GM18507 (cell line): ENCODE results near the gene TIMP2.
"Not testable (repeated sequence)": the region's sequence is repeated elsewhere in the genome, so short reads cannot be mapped to it uniquely, and the experiment has no call there.

ENCODE experiments used
- DNase-seq: peaks from one replicate; pipeline ENCODE4 v3.0.0; 2011; ENCODE audit warnings: low read depth; ENCODE audit not compliant: insufficient read length; ENCODE audit errors: extremely low spot score
- FAIRE-seq: peaks from 2 replicates; lab custom pipeline; 2011; peaks lifted over from hg19 to GRCh38; lab: Jason Lieb, UNC

Gene TIMP2, protein sequence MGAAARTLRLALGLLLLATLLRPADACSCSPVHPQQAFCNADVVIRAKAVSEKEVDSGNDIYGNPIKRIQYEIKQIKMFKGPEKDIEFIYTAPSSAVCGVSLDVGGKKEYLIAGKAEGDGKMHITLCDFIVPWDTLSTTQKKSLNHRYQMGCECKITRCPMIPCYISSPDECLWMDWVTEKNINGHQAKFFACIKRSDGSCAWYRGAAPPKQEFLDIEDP

GRCh38 chr17:78925234-78925633 lies at the start of gene TIMP2:
Gene TIMP2 (minus strand): TSS chr17:78925387. CDS start chr17:78925088, 299 bp downstream.
- FAIRE-seq (no peak), DNase-seq (no peak)

- DNase-seq, result no peak
- FAIRE-seq, result no peak
Measured at GRCh38 chr17:78973792-78974520, 48.8 kb upstream of the TIMP2 start.

- DNase-seq (no peak), FAIRE-seq (no peak)
Measured at GRCh38 chr17:78973196-78973595, 48.0 kb upstream of the TIMP2 start.

GRCh38 chr17:78972507-78973105 lies 47.4 kb upstream of the TIMP2 start:
- no peak for FAIRE-seq
- DNase-seq, result no peak

DNA sequence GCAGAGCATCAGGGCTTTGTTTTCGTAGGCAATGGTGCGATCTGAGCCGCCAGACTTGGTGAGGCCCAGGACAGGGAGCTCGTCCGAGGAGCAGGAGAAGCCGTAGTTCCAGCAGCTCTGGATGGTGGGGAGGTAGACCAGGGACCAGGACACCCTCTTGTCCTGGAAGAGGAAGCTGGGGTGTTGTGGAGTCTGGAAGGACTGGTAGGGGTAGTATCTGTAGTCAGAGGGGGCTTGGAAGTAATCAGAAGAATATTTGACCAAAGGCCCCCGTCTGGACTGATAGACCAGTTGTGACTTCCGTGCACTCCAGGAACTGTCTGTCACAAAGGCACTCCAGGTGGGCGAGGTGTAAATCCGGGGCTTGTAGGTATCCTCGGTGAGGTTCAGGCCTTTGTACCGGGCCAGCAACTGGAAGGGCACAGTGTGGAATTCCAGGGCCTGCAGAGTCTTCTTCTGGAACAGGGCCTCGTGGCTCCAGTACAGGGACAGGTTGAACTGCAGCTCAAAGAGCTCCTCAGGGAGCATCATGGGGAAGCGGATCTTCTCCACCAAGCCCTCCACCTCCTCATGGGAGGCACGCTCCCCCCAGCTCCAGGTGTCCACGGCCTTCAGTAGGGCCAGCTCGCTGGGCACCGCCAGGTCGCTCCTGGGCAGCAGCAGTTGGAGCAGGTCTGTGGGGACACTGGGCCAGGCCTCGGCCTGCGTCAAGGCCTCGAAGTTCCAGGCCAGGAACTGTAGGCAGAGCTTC lies 46.7 kb upstream of the TIMP2 start:
- DNase-seq, result no peak
- no peak for FAIRE-seq

DNA sequence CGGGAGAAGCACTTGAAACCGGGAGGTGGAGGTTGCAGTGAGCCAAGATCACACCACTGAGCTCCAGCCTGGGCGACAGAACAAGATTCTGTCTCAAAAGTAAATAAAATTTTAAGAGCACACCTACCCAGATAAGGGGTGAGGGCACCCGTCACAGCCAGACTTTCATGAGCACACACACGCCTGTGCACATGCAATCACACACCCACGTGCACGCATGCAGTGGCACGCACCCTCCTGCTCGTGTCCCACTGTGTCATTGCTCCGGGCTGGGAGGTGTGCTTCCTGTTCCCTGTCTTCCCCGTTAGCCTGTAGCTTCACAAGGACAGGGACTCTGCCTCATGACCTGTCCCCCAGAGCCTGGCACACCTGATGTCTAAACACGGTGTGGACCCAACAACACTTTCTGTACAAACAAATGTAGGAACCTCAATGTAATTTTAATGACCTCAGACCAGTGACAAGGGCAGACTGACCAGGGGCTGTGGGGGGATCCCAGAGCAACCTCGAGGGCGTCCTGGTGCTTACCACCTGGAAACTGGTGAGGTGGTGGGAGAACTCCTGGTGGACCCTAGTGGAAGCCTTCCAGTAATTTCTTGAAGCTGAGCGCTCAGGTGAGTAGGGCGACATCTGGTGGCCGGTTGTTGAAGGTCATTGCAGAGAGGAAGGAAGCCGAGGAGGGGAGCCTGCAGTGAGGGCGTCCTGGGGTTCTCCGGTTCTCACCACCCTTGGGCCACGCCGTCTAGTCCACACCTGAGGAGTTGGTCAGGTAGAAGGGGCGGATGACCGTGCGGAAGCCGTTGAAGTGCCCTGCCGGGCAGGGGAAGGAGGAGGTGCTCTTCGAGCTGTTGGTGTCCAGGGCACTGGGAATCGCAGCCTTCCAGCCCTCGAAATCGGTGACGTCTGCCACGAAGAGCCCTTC lies 45.9 kb upstream of the TIMP2 start:
- FAIRE-seq (no peak), DNase-seq (peak; percentile 63)

DNA sequence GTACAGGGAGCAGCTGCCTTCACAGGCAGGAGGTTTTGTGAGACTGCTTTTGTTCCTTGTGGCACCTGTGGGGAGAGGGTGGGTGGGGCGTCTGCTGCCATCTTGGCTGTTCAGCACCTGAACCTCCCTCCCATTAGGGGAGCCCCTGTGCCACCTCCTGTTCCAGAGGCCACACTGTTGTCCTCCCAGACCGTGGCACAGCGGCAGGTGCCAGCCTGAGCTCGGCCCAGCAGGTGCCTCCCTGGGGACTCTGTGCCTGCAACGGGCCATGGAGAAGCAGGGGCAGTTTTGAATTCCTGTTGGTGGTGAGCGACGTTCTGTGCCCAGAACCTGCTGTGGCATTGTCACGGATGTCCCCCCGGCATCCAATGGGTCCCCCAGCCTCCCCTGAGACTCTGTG lies 44.7 kb upstream of the TIMP2 start:
- no peak for DNase-seq
- FAIRE-seq, result no peak

- DNase-seq, result no peak
- no peak for FAIRE-seq
Measured at GRCh38 chr17:78967782-78968362, 42.7 kb upstream of the TIMP2 start.

- DNase-seq, result no peak
- no peak for FAIRE-seq
Measured at GRCh38 chr17:78966910-78967600, 41.9 kb upstream of the TIMP2 start.

GRCh38 chr17:78966123-78966813 lies 41.1 kb upstream of the TIMP2 start:
- DNase-seq, result no peak
- no peak for FAIRE-seq

DNA sequence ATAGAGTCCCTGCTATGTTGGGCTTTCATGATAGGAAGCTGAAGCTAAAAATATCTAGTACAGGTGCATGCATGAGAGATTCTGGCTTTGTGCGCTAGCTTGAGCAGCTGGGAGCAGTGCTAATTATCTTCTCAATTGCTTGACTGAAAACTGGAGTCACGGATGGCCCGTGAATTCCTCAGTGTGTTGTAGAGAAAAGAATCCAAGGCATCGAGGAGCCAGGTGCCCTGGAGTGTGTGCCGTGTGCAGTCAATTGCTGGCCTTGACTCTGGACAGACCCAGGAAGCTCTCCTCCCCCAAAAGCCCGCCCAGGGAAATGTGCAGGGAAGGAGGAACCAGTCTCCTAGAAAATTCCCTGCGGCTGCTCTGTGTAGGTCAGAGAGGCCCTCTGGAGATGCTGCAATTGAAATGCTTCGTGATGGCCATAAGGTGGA lies 40.3 kb upstream of the TIMP2 start:
- FAIRE-seq (no peak), DNase-seq (no peak)

GRCh38 chr17:78963378-78963777 lies 38.2 kb upstream of the TIMP2 start:
- DNase-seq, result no peak
- FAIRE-seq, result no peak

GRCh38 chr17:78962984-78963348 lies 37.8 kb upstream of the TIMP2 start:
- FAIRE-seq, DNase-seq: not testable (repeated sequence)

DNA sequence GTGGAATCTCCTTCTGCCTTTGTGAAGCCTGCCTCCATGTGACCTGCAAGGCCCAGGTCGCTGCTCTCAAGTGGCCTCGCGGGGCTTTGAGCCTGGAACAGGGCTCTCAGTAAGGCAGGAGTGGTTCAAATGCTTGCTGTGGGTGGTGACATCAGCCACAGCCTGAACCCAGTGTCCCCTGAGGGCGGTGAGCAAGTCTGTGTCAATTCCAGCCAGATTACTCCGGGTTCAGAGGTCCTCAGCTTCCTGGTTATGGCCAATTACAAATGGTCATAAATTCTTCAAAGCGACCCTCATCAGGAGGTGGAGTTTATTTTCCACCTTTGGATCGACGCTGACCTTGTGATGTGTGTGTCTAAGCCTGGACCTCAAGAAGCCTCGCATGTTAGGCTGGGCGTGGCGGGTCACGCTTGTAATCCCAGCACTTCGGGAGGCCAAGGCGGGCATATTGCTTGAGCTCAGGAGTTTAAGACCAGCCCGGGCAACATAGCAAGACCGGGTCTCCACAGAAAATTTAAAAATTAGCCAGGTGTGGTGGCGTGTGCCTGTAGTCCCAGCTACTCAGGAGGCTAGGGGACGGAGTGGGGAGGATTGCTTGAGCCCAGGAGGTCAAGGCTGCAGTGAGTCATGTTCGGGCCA lies 37.3 kb upstream of the TIMP2 start:
- no peak for FAIRE-seq
- no peak for DNase-seq

DNA sequence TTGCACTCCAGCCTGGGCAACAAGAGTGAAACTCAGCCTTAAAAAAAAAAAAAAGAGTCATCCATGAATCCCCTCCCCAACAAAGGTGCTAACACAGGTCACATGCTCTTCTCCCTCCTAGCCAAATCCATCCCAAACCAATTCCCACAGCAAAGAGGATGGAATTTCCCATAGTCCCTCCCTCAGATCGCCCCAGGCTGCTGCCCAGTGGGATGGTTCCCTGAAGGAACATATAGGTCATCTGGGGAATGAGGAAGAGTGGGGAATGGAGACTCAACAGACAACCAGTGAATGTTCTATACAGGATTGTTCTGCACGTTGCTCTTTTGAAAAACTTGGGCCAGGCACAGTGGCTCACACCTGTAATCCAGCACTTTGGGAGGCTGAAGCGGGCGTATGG lies 36.4 kb upstream of the TIMP2 start:
- DNase-seq, result no peak
- FAIRE-seq, result no peak

DNA sequence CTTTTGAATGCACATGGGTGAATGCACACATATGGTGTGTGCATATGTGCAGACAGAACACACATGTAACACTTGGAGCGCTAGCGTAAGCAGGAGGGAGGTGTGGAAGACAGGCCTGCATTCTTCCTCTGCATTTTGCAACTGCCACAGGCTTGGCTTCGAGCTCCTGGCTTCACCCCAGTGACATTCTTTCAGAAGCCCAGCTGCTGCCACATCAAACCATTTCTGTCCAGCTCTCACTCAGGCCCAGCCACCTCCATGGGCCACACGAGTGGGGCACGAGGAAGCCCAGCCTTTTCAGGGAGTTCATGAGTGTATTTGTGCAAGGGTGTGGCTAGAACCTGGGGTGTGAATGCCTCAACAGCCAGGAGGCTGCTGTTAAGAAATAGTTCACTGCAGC lies 35.7 kb upstream of the TIMP2 start:
- no peak for DNase-seq
- FAIRE-seq, result no peak

- no peak for FAIRE-seq
- DNase-seq, result no peak
Measured at GRCh38 chr17:78959803-78960202, 34.6 kb upstream of the TIMP2 start.
